Measurements from ENCODE around the gene PRDM16.

GRCh38 chr1:3227893-3228292 is 158.9 kb downstream of the PRDM16 start:
- TF ChIP-seq, protein P1, sequence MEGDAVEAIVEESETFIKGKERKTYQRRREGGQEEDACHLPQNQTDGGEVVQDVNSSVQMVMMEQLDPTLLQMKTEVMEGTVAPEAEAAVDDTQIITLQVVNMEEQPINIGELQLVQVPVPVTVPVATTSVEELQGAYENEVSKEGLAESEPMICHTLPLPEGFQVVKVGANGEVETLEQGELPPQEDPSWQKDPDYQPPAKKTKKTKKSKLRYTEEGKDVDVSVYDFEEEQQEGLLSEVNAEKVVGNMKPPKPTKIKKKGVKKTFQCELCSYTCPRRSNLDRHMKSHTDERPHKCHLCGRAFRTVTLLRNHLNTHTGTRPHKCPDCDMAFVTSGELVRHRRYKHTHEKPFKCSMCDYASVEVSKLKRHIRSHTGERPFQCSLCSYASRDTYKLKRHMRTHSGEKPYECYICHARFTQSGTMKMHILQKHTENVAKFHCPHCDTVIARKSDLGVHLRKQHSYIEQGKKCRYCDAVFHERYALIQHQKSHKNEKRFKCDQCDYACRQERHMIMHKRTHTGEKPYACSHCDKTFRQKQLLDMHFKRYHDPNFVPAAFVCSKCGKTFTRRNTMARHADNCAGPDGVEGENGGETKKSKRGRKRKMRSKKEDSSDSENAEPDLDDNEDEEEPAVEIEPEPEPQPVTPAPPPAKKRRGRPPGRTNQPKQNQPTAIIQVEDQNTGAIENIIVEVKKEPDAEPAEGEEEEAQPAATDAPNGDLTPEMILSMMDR (conservative IDR thresholded peaks at IDR 0.05), result no peak
- TF ChIP-seq ZFX (IDR thresholded peaks at IDR 0.05), result no peak

All from C4-2B (cell line).